GM10847 (cell line): ENCODE measurements around the gene ERLIN1.

Source experiments
- POLR2A ChIP-seq: IDR thresholded peaks from 2 replicates; pipeline ENCODE4 v1.6.1; 2011; ENCODE audit not compliant: insufficient read length; ENCODE audit errors: extremely low read depth

ERLIN1 gene

DNA sequence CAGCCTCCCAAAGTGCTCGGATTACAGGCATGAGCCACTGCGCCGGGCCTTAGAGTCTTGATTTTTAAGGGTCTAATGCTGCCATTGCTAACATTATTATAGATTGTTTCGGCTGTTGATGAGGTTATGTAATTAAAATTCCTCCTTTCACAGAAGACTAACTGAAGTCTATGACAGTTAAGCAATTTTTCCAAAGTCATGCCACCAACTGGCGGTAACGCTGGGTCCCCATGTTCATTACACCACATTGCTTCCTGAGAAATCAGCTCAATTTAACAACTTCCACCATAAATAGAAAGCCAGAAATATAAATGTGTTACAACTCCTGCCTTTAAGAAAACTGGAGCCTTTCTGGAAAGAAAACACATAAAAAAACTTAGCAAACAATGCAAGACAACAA is 3.5 kb downstream of the ERLIN1 start:
- no peak for TF ChIP-seq POLR2A

DNA sequence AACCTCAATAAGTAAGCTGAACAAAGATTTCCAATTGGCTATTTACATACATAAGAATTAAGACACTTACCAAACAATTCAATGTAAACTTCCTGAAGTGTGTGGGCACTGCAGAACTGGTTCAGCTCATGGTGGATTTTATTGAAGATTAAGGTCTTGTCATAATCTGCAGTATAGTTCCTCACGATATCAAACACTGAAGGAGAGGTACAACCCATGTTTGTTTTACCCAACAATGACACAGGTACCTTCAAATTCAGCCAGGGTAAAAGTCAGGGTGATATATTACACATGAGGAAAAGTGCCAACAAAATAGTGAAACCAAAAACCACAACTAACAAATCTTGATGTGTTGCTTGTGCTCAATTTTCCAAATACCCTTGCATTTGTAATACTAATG is 10.0 kb downstream of the ERLIN1 start:
- TF ChIP-seq POLR2A: no peak

DNA sequence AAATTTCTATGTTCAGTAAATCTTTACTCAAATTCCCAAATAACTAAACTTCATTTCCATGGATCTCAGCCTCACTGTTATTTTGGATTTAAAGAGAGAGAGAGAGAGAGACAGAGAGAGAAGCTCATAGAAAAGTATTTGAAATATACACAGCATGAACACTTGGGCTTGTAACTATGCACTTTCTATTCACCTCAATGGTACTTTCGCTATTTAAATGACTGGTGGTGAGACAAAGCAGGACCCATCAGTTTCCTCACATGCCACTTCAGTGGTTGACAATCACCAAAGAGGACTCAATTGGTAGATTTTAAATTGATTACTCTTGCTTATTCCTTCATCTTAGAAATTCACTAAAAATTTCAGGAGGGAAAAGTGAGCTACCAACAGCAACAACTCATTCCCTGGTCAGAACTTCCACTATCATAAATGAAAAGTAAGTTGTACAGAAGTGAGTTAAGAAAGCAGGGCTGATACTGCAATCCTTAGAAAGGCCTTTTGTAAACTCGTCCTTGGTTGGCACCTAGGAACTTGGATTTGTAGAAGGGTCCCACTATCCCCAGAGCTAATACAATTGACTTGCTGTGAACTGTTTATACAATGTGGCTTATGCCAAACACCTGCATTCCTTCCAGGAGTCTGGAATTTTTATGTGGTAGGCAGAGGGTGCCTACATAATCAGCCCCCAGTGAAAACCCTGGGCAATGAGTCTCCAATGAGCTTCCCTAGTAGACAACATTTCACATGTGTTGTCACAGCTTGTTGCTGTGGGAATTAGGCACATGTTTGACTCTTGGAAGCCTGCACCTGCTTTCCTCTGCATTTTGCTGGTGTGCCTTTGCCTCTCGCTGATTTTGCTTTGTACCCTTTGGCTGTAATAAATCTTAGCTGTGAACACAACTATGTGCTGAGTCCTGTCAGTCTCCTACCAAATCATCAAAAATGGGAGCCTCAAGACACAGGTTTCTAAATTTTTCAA is 10.8 kb downstream of the ERLIN1 start:
- TF ChIP-seq POLR2A: no peak

DNA sequence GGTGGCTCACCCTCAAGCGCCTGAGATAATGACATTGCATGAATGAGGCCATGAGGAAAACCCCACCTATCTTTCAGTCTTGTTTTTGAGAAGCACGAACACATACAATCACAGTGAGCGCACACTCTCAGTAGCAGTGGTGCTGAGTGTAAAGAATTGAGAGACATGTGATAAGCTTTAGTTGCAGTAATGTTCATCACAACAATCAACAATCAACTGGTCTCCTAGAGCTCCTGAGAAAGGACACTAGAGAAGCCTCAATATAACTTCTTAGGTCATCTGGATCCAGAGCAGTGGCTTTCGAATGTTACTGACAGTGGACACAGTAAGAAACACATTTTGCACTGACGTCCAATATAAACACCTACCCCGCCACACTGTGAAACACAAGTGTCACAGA is 12.8 kb downstream of the ERLIN1 start:
- no peak for TF ChIP-seq POLR2A

DNA sequence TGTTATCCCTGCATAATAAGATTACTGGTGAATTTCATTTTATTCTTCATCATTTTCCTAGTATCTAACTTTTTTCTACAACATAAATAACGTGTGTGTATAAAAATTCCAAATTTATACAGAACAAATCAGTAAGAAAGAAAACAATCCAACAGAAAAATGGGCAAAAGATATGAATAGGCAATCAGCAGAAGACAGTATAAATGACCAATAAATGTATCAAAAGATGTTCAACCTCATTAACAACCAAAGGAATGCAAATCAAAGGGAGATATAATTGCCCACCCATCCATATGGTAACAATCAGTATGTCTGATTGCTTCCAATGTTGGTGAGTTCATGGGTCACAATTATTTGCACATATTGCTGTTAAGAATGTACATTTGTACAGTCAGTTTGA is 13.5 kb downstream of the ERLIN1 start:
- TF ChIP-seq POLR2A: no peak

DNA sequence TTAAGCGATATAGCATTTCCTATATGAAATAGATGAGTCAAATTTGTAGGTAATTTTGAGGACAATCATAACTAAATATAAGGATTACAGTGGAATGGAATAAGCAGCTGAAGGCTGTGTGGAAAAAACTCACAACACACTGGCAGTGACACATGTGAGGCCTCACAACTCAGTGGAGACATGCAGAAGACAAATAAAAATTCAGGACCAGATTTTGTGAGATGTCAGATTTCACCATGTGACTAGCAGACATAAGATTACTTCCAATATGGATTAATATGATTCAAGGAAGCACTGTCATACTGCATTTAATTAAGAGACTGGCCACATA is 17.6 kb downstream of the ERLIN1 start:
- TF ChIP-seq POLR2A: no peak

DNA sequence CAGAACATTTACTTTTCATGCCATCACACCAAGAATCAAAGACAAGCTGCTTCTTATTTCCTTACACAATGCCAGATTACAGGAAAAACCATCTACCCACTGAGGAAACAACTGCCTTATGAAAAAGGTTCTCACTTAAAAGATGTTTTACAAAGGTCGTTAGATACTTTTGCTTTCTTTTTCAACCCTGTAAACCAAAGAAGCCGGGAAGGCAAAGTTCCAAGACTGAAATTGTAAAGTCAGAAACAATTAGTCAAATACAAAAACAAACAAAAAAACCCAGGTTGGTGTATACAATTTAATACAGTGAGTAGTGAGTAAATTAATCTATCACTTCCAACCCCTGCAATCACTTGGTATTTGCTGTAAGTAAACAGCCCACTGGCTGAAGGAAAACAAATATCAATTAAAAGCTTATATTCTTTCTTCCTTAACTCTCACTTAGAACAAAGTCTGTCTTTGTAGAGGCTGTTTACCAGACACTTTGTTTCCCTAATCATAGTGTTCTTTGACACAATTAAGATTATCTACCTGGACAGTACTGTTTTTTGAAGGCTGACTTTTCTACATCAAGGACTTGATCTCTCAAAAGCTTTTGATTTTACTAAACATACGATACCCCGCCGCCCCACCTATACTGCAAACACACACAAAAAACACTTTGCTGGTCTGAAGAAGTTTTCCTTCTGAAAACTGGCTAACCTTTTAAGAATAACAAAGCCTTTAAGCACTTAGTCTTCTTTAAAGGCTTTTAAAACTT is 18.1 kb downstream of the ERLIN1 start:
- no peak for TF ChIP-seq POLR2A

DNA sequence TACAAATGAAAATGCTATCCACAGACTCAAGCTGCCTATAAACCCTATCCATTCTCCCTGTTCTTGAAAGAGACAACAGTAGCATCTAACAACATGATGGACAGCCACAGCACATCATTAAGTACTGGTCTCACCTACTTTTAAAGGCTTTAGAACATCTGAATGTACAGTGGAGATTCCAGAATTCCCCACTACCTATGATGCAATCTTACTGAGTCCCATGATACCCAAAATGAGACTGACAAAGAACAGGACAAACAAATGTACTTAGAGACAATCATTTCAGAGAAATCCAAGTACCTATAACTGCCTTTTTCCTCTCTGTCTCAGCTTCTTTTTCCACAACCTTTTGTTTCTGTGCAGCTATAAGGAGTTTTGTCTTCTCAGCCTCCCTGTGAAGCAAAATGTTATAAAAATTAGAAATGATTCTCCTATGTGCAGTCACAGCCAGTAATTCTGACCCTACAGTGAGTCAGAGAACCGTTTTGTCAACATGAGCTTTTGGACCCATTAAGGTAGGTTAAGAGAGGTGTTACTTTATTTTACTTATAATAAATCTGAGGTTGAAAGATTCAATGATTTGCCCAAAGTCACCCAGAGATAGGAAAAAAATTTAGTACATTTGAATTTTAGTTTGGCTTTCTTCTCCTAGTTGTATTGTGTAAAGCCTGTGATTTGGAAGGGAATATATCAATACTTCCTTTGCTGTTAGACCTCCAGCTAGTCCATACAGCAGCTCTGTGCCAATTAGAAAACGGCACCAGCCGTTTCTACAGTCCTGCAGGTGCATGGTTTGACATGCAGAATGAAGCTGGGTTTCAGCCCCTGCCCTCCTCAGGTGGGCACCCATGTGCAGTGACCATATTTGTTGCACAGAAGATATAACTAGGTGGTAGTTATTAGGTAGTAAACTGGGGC is 21.9 kb downstream of the ERLIN1 start:
- TF ChIP-seq POLR2A: no peak

DNA sequence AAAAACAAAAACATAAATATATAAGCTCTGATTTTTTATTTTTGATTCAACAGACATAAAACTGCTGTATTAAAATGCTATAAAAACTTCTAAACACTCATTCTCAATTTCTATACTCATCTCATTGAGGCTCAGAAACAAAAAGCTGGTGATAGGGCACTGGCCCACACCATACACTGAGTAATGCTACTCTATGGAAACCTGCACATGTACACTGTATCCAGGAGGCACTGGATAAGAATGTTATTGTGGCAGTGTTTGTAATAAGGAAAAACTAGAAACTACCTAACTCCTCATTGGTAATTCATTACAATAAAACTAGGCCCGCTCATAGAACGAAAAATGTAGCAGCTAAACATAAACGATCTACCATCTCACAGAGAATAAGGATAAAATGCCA is 23.1 kb downstream of the ERLIN1 start:
- no peak for TF ChIP-seq POLR2A

DNA sequence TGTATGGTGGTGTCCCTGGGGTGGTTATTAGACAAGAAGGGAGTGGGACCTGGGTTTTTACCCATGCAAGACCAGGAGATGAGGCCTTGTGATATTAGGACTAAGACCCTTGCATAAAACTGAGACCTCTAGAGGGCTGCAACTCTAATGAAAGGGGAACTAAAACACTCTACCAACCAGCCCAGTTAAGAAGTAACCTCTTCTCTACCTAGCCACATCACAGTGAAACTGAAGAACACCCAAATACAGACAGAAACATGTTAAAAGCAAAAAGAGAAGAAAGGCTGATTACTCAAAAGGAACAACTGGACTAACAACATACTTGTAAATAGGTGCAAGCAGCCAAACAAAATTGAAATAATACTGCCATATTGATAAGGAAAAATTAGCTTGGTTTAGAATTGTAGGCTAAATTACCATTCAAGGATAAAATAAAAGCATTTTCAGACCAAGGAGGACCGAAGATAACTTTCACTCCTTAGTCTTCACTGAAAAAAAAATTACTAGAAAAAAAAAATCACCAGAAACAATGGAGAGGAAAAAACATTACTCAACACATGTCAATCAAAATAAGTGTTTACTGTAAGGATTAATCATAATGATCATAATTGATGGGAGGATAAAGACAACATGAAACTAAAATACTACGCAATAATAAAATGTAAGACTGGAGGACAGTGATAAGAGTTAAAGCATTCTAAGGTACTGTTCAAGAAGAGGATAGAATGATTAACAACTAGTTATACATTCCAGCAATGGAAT is 27.6 kb downstream of the ERLIN1 start:
- TF ChIP-seq POLR2A: no peak

DNA sequence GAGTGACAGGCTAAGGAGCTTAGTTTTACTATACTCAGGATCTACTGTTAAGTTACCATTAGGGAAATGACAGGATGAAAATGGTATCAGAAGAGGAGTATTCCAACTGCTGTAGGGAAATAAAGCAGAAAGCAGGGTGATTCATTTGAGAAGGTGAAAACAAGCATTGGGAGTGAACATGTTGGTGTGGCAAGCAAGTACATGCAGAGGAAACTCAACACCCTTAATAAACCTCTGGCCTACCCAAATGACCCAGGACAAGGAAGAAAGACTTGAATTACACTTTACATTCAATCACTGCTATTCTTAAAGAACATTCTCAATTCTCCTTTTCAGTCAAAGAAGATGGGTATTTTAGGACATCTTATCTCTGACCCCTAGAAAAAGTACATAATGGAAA is 28.7 kb downstream of the ERLIN1 start:
- TF ChIP-seq POLR2A: no peak

DNA sequence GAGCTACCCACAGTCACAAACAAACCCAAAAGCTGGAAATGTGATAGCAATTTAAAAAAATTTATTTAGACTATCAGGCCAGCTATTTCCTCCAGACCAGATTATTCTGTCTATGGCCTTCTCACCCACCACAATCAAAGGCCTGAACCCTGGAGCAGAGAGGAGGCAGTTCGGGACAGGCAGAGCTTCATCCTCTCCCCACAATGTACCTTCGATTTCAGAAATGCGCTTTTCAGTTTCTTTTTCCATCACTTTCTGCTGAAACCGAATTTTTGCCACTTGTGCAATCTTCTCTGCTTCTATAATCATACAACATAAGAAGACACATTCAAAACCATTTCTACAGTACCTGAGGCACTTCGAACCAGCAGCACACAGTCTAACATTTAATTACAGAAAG is 29.9 kb downstream of the ERLIN1 start:
- no peak for TF ChIP-seq POLR2A

DNA sequence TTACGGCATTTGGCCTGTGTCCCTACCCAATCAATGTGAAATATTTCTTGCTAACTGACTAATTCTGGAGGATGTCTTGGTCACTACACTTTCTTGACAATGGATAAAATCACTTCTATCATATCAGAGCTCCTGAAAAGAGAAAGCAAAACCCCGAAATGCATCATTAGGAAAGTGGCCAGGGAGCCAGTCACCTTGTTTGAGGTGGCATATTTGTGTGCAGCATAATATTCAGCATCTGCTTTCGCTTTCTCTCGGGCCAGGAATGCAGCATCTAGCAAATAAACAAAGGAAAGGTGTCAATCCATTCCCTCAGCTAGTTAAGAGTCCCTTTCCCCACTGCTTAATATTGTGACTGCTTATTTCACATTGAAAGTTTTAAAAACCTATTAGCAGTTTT is 31.2 kb downstream of the ERLIN1 start:
- TF ChIP-seq POLR2A: no peak

DNA sequence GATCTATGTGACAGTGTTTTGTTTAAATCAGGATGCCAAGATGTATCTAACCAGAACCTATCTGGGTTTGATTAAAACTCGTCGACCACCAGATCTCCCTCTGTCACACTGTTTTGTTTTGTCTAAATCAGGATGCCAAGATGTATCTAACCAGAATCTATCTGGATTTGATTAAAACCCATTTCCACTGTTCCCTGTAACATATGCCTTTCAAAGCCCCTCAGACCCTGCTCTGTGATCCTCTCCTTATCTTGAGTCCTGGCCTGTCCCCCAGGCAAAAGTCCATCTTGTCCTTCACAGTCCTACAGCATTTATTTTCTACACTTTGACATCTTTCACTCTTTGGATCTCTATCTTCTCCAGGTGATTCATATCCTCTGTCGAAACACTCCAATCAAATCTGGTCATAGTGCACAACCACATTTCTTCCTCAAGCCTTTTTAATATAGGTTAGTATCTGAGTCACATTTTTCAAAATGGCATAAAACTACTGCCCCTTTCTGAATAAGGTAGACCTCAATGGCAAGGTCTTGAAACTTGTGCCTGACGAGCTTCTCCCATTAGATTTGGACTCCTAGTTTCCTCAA is 32.5 kb downstream of the ERLIN1 start:
- no peak for TF ChIP-seq POLR2A

DNA sequence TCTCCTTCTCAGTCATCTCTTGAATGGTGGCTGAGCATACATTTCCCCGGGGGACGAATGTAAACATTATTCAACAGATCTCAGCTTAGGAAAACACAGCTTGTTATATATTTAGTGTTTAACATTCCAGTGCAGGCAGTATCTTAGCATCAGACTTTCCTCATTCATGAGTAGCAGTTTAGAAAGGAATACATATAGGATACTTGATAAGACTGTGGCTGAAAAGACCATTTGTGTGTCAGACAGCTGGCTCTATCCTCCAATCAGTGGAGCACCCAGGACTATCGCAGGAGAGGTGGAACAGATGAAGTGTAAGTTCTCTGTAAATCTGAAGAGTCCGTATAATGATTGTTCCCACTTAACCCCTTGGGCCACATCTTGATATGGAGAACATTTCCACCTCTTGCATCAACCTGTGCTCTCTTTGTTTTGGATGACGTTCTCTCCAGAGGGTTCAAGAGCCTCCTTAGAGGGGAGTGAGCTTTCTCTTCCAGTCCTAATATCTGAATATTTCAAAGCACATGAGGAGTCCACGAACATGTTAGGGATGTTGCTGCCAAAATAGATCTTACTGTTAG is 34.0 kb downstream of the ERLIN1 start:
- no peak for TF ChIP-seq POLR2A
